ENCODE measurements around the gene CHAMP1. TPM values are rescaled to one million over a fixed set of nuclear protein-coding genes. Genes with fewer than 3 reads are reported as not detected.

CHAMP1 gene
- total and polyA plus RNA-seq, 2 donors (not counting 3 experiments of a cell fraction or from before 2014, with no cell fraction given): 19.2 to 24.1 TPM

GRCh38 chr13:114264886-114265611 lies 49.3 kb upstream of the CHAMP1 start:
- TF ChIP-seq EZH2 (IDR thresholded peaks at IDR 0.05; ENCODE audit: borderline replicate concordance, low read depth, low read length, severe bottlenecking) (no peak), JUN (IDR thresholded peaks at IDR 0.05; ENCODE audit: borderline replicate concordance, insufficient read depth, insufficient read length, low read depth) (no peak), MYC (IDR thresholded peaks at IDR 0.05; ENCODE audit: low read depth, low read length) (no peak), CTCF (IDR thresholded peaks at IDR 0.05; ENCODE audit: extremely low read depth in 1 of 2, insufficient read depth in 1 of 2, low read depth in 1 of 2, low read length in 2 of 2) (no peak), POLR2A (IDR thresholded peaks at IDR 0.05; ENCODE audit: low read depth, low read length) (no peak), GATA2 (IDR thresholded peaks at IDR 0.05; ENCODE audit: insufficient read depth, insufficient read length, low read depth, low read length) (no peak)
- dilution Hi-C loops (cut with MboI; ENCODE audit: extremely low pct_ligation_motif_present, low sequenced_read_pairs) (no loop called here), intact Hi-C loops (cut with micrococcal nuclease) (no loop called here)
- Histone ChIP-seq H3K9me3 (replicated peaks; ENCODE audit: control insufficient read depth, insufficient read depth, low read length) (no peaks in the 10 kb centered on the region), H3K27me3 (ENCODE audit: control insufficient read depth in 2 of 2, insufficient read depth in 2 of 2, low read length in 2 of 2) (no peaks in the 10 kb centered on the region), H3K4me1 (ENCODE audit: control insufficient read depth, extremely low read depth, insufficient read depth, low read length) (no peaks in the 10 kb centered on the region), H3K27ac (ENCODE audit: insufficient read depth, low read depth, low read length) (no peak overlapping the region), H2AFZ (ENCODE audit: low read depth, low read length) (no peak overlapping the region), H3K4me3 (replicated peaks in 1 of 3; ENCODE audit: insufficient read depth in 1 of 3, low read depth in 1 of 3, low read length in 3 of 3) (no peak overlapping the region), H3K36me3 (ENCODE audit: control insufficient read depth in 2 of 2, extremely low read depth in 1 of 2, insufficient read depth in 2 of 2, low read length in 2 of 2) (peaks cover 31 to 34% of the 10 kb centered on the region in 2 experiments), H3K9ac (replicated peaks; ENCODE audit: extremely low read depth, insufficient read depth, low read length) (no peak overlapping the region), H3K9me1 (replicated peaks; ENCODE audit: control insufficient read depth, extremely low read depth, insufficient read depth, low read length) (no peaks in the 10 kb centered on the region), H4K20me1 (replicated peaks; ENCODE audit: control insufficient read depth, extremely low read depth, insufficient read depth, low read length) (no peaks in the 10 kb centered on the region), H3K79me2 (ENCODE audit: control insufficient read depth, insufficient read depth, low read length) (no peaks in the 10 kb centered on the region), H3K4me2 (ENCODE audit: insufficient read depth, low read length) (no peak overlapping the region)
- ChIA-PET POLR2A (no interaction called here), CTCF (no interaction called here)
- FAIRE-seq (no peak), DNase-seq (ENCODE audit: low read depth, low spot score) (no peak)
- no TSS peak for BruUV-seq (replicated peaks)

All from endothelial cell of umbilical vein (primary cell).